ENCODE results near the gene RASSF3.

The RASSF3 gene

DNA sequence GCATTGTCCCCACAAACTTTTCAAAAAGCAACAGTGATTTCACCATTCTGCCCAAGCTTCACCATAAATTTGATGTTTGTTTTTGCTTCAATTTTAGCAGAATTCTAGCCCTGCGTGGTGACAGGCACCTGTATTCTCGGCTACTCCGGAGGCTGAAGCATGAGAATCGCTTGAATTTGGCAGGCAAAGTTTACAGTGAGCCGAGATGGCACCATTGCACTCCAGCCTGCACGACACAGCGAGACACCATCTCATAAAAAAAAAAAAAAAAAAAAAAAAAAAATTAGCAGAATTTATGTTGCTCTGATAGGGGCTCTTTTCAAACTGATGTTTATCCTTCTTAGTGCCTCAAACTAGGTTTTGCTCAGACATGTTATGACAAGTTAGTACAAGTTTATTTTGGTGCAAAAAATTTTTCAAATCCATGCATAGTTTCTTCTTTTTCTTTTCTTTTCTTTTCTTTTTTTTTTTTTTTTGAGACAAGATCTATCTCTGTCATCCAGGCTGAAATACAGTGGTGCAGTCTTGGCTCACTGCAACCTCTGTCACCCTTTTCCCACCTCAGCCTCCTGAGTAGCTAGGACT is 24.3 kb downstream of the RASSF3 start:
- TF ChIP-seq, protein P1, sequence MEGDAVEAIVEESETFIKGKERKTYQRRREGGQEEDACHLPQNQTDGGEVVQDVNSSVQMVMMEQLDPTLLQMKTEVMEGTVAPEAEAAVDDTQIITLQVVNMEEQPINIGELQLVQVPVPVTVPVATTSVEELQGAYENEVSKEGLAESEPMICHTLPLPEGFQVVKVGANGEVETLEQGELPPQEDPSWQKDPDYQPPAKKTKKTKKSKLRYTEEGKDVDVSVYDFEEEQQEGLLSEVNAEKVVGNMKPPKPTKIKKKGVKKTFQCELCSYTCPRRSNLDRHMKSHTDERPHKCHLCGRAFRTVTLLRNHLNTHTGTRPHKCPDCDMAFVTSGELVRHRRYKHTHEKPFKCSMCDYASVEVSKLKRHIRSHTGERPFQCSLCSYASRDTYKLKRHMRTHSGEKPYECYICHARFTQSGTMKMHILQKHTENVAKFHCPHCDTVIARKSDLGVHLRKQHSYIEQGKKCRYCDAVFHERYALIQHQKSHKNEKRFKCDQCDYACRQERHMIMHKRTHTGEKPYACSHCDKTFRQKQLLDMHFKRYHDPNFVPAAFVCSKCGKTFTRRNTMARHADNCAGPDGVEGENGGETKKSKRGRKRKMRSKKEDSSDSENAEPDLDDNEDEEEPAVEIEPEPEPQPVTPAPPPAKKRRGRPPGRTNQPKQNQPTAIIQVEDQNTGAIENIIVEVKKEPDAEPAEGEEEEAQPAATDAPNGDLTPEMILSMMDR (IDR thresholded peaks at IDR 0.05) = no peak
- TF ChIP-seq ZFX (IDR thresholded peaks at IDR 0.05; ENCODE audit: borderline replicate concordance) = no peak

DNA sequence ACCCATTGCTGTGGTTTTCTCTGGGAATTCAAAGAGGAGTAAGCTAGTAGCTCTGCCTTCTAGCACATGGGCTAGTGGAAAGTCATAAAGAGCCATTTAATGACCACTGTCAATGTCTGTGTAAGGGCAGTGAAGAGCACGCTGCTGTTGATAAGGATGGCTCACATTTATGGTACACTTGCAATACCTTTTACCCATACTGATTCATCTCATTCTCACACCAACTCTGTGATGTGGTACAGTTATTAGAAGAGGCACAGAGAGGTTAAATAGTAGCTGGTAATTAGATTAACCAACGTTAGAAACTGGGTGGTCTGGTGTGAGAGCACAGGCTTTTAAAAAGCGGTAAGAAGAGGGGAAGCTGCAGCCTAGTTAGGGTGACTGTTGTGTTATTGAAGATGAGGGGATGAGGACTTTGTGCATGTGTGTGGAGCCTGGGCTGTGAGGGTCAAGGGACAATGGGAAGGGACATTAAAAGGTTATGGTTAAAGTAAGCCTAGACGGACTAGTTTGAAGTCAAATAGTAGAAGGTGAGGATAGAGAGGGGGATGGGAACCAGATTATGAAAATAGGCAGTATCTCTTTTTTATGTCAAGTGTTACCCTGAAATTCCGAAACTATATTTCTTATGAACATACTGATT is 25.2 kb downstream of the RASSF3 start:
- no peak for TF ChIP-seq ZFX (IDR thresholded peaks at IDR 0.05; ENCODE audit: borderline replicate concordance)
- TF ChIP-seq, protein P1 (IDR thresholded peaks at IDR 0.05) = no peak
- 0 out of 2 replicates have a peak overlapping the region, but pooled peaks have one; percentile 23 for H3K27ac ChIP-seq

More for the DNA sequence above, 24.3 kb downstream of the RASSF3 start:
- peak overlapping the region; percentile 46 for H3K27ac ChIP-seq

DNA sequence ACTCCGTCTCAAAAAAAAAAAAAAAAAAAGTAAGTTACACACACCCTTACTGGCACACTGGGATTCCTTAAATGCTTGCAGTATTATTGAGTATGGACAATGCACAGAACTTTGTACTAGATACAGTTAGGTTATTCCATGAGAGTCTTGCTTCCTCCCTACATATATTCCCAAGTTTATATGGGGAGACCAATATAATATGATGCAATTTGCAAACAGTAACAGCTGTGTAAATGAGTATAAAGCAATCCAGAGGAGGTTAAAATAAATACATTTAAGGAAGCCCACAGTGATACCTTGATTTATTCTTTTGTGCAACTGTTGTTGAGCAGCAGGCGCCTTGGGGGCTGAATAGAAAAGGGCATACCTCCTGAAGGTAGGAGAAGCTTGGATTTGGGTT is 26.6 kb downstream of the RASSF3 start:
- TF ChIP-seq, protein P1 (IDR thresholded peaks at IDR 0.05) = no peak
- TF ChIP-seq ZFX (IDR thresholded peaks at IDR 0.05; ENCODE audit: borderline replicate concordance) = no peak
- H3K27ac ChIP-seq = no peak overlapping the region

DNA sequence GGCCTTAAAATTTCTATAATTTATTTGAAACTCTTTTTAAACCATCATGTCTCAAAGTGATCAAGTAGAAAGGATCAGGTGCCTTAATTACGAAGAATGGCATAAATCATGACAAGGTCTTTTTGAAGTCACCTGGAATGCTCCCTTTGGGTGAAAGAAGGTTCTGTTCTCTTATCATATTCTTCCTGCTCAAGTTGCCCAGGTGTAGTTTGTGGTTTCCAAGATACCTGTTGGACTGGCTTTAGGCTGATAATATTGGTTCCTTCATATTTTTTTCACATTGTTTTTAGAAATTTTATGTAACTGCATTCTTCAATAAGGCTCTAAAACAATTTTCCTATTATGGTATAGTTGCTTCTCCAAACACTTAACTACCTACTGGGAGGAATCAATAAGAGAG is 29.2 kb downstream of the RASSF3 start:
- no peak for TF ChIP-seq ZFX (IDR thresholded peaks at IDR 0.05; ENCODE audit: borderline replicate concordance)
- TF ChIP-seq, protein P1 (IDR thresholded peaks at IDR 0.05) = no peak
- H3K27ac ChIP-seq = no peak overlapping the region

DNA sequence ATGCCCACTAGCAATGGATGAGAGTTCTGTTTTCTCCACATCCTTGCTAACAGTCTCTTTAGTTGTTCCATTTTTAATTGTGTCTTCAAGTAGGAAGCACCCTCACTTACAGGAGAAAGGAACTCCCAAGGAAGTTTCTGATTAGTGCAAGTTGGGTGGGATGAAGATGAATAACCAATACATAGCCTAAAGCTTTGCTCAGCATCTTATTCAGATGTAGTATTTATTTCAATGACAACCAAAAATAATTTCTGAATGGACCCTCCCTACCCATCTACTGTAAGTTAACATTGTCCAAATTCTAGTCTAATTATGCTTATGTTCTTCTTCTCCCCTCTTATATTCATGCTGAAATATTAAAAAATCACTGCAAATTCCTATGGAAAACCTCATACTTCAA is 36.0 kb downstream of the RASSF3 start:
- TF ChIP-seq, protein P1 (IDR thresholded peaks at IDR 0.05) = no peak
- TF ChIP-seq ZFX (IDR thresholded peaks at IDR 0.05; ENCODE audit: borderline replicate concordance) = no peak
- H3K27ac ChIP-seq = no peak overlapping the region

DNA sequence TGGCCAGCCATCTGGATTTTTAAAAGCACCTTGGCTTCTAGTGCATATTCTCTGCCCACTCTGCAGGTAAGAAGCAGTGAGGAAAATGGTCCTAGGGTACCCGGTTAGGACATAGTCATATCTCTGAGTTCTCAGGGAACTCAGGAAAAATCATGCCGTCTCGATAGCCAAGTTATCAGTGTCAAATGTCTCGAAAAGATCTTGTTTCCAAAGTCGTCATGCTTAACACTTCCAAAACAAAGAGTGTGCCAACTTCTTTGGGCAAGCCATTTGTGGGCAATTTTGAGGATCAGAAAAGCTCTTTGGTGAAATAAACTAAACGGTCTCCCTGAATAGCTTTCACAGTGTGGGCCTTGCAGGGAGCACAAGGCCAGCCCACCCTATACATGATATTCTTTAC is 39.2 kb downstream of the RASSF3 start:
- TF ChIP-seq, protein P1 (IDR thresholded peaks at IDR 0.05) = no peak
- H3K27ac ChIP-seq = peak overlapping the region; percentile 11; the same call in 1 of the 2 replicates

DNA sequence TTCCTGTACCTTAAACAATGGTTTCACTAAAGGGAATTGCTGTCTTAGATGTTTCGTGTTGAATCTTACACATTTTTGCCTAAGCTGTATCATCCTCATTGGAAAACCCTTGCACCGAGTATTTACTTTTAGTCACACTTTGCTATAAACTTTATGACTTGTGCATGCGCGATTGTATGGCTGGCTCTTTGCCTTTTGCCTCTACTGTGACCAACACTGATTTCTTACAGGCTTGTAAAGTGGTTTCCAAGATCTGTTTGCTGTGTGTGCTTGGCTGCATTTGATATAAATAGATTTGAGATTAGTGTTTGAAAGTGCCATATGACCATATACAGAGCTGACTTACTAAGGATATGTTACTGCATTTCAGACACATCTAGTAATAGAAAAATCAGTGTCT is 40.5 kb downstream of the RASSF3 start:
- peak overlapping the region; percentile 11; the same call in 1 of the 2 replicates for H3K27ac ChIP-seq
- TF ChIP-seq ZFX (IDR thresholded peaks at IDR 0.05; ENCODE audit: borderline replicate concordance) = no peak
- TF ChIP-seq, protein P1 (IDR thresholded peaks at IDR 0.05) = no peak
